Mesothelial cell of epicardium (in vitro differentiated cells): ENCODE results near the gene PARP12. TPM values are rescaled to one million over a fixed set of nuclear protein-coding genes. Genes with fewer than 3 reads are reported as not detected.

ENCODE experiments used
- DNase-seq, 2 experiments: peaks; one replicate each; pipeline ENCODE4 v3.0.0; 2021; ENCODE audit warnings: low spot score in 2 of 2; ENCODE audit not compliant: unreplicated experiment in 2 of 2
- H3K27ac Mint-ChIP-seq: 2 replicates; pipeline ENCODE4 v1.8.0; 2021; ENCODE audit warnings: mixed read lengths
- H3K27me3 Mint-ChIP-seq: 2 replicates; pipeline ENCODE4 v1.8.0; 2021; ENCODE audit warnings: low read depth, mixed read lengths
- H3K36me3 Mint-ChIP-seq: 2 replicates; pipeline ENCODE4 v1.8.0; 2021; ENCODE audit warnings: mixed read lengths
- H3K4me1 Mint-ChIP-seq: 2 replicates; pipeline ENCODE4 v1.8.0; 2021; ENCODE audit warnings: mixed read lengths
- H3K4me3 Mint-ChIP-seq: 2 replicates; pipeline ENCODE4 v1.8.0; 2021; ENCODE audit warnings: mild to moderate bottlenecking, moderate library complexity, mixed read lengths
- H3K9me3 Mint-ChIP-seq: 2 replicates; pipeline ENCODE4 v1.8.0; 2021; ENCODE audit warnings: mixed read lengths
- total RNA-seq: library from RNA; stranded (reverse); gene quantifications from 3 replicates; pipeline ENCODE4 v1.2.1, GENCODE V29; 2021
- TF ChIP-seq, protein P1 (sequence below): fragments of 200-600 bp; sonication (generic); IDR thresholded peaks from one replicate; pipeline ENCODE4 v1.5.0; 2021; ENCODE audit warnings: antibody characterized with exemption; ENCODE audit not compliant: unreplicated experiment

Gene PARP12
- total RNA-seq, 1 donor from 2014 or later: 27.1 TPM

DNA sequence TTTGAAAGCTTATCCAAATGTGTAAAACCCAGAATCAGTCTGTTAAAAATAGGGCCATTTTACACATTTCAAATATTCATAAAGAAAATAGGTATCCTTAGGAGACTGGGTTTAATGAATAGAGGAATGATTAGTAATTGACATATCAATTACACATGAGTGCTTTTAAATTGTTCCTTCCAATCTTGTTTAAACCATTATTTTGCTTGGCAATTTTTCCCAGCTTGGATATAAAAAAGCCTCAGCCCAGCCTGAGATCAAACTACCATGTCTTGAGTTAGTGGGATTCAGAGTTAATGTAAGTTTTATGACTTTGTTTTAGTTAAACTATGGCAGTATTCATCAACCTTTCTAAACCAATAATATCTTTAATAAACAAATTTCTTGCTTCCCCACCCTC, 28.3 kb downstream of the PARP12 start:
- H3K27ac Mint-ChIP-seq: no peak overlapping the region
- no peak for DNase-seq
- H3K4me3 Mint-ChIP-seq: no peak overlapping the region
- no peaks in the 10 kb centered on the region for H3K27me3 Mint-ChIP-seq
- no peaks in the 10 kb centered on the region for H3K9me3 Mint-ChIP-seq
- H3K36me3 Mint-ChIP-seq: peaks cover 27% of the 10 kb centered on the region
- peaks cover 4% of the 10 kb centered on the region for H3K4me1 Mint-ChIP-seq
- TF ChIP-seq, protein P1, sequence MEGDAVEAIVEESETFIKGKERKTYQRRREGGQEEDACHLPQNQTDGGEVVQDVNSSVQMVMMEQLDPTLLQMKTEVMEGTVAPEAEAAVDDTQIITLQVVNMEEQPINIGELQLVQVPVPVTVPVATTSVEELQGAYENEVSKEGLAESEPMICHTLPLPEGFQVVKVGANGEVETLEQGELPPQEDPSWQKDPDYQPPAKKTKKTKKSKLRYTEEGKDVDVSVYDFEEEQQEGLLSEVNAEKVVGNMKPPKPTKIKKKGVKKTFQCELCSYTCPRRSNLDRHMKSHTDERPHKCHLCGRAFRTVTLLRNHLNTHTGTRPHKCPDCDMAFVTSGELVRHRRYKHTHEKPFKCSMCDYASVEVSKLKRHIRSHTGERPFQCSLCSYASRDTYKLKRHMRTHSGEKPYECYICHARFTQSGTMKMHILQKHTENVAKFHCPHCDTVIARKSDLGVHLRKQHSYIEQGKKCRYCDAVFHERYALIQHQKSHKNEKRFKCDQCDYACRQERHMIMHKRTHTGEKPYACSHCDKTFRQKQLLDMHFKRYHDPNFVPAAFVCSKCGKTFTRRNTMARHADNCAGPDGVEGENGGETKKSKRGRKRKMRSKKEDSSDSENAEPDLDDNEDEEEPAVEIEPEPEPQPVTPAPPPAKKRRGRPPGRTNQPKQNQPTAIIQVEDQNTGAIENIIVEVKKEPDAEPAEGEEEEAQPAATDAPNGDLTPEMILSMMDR: no peak

DNA sequence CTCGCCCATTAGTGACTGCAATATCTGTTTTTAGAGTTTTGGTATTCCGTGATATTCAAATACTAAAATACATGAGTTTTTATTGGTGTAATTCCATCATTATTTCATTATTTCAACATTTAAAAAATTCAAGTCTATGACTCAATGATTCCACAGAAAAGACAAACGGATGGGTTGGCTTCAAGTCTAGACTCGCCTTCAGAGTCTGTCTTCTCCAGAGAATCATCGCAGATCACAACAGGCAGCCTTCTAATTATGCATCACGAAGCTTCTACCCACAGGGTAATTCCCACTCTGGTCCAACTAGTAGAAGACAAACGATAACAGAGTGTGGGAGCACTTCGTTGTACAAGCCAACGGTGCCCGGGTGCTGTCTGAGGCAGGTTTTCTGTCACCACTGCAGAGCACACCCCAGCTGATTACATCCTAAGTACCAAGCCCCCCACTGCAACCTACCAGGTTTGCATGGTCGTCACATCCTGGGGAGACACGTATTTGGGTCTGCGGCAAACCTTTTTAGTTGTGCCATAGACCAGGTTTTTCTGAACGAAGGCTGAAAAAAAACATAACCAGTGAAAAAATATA, 28.9 kb downstream of the PARP12 start:
- TF ChIP-seq, protein P1: no peak
- Mint-ChIP-seq H3K27me3 (no peaks in the 10 kb centered on the region), H3K9me3 (no peaks in the 10 kb centered on the region), H3K27ac (no peak overlapping the region), H3K4me3 (no peak overlapping the region), H3K4me1 (peaks cover 6% of the 10 kb centered on the region), H3K36me3 (peaks cover 27% of the 10 kb centered on the region)
- DNase-seq: no peak

DNA sequence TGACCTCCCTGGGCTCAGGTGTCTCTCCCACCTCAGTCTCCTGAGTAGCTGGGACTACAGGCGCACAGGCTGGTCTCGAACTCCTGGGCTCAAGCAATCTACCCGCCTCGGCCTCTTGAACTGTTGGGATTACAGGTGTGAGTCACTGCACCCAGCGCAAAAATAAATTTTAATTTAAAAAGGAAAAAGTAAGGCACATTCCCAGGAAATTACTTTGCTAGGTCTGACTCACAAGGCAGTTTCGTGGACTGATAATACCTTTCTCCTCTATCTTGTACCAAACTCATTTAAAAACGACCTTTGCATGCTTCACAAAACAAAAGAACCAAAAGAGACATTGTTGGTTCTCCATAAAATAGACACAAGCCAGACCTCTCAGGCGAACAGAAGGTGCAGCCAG, 29.7 kb downstream of the PARP12 start:
- H3K4me3 Mint-ChIP-seq: no peak overlapping the region
- H3K4me1 Mint-ChIP-seq: peaks cover 6% of the 10 kb centered on the region
- H3K27me3 Mint-ChIP-seq: no peaks in the 10 kb centered on the region
- DNase-seq: no peak
- no peaks in the 10 kb centered on the region for H3K9me3 Mint-ChIP-seq
- no peak overlapping the region for H3K27ac Mint-ChIP-seq
- H3K36me3 Mint-ChIP-seq: peaks cover 24% of the 10 kb centered on the region
- TF ChIP-seq, protein P1: no peak

DNA sequence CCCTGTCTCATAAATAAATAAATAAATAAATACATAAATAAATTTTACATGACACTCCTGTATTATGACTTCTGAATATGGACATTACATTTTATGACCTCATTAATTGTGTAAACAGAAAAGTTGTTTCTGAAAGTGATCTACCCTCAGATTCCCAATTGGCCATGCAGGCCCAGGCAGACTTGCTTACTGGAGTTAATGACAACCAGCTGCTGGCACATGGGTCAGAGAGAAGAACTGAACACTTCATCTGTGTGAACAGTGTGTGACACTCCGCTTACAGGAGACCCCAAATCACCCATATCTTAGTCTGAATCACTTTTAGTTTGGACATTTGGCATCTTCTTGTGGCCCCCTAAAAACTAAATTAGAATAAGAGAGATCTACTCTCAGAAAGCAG, 31.4 kb downstream of the PARP12 start:
- H3K4me1 Mint-ChIP-seq: peaks cover 6% of the 10 kb centered on the region
- H3K27me3 Mint-ChIP-seq: no peaks in the 10 kb centered on the region
- H3K27ac Mint-ChIP-seq: no peak overlapping the region
- no peak overlapping the region for H3K4me3 Mint-ChIP-seq
- peaks cover 20% of the 10 kb centered on the region for H3K36me3 Mint-ChIP-seq
- no peaks in the 10 kb centered on the region for H3K9me3 Mint-ChIP-seq
- TF ChIP-seq, protein P1: no peak
- no peak for DNase-seq

DNA sequence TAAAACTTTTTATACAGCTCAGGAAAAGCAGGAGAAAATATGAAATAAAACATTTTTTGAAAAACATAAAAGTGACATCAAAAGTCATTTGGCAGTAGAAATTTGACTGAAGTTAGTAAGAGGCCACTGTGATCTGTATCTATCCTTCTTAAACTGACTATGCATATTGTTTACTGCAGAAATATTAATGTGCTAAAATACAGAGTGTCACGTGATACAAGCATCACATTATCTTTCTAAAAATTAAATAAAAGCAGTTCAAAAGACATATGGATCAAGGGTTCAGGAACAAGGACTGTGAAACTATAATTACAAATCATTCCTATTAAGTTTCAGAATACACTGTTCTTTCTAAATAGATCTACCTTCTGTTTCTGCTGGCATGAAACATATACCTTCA, 33.7 kb downstream of the PARP12 start:
- Mint-ChIP-seq H3K9me3 (no peaks in the 10 kb centered on the region), H3K27me3 (no peaks in the 10 kb centered on the region), H3K4me3 (no peak overlapping the region), H3K27ac (peak overlapping the region; percentile 17), H3K4me1 (peaks cover 6% of the 10 kb centered on the region), H3K36me3 (peaks cover 23% of the 10 kb centered on the region)
- TF ChIP-seq, protein P1: no peak
- DNase-seq: no peak

DNA sequence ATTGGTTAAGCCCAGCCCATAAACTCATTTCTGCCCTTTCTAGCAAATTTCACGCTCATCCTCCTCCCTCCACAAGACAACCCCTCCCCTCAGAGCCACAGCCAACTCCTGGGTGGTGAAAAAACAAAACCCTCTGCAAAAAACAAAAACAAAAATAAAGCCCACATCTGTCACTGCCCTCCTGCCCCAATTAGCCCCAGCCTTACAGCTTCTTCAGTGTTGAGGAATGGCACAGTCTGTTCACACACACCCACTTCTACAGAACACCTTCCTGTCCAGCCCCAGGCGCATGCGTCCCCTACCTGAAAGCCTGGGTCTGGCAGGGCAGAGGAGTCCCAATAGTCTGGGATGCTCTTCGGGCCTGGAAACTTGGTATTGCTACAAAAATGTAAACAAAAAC, 34.4 kb downstream of the PARP12 start:
- no peak for DNase-seq
- Mint-ChIP-seq H3K36me3 (peaks cover 22% of the 10 kb centered on the region), H3K27me3 (no peaks in the 10 kb centered on the region), H3K9me3 (no peaks in the 10 kb centered on the region), H3K27ac (no peak overlapping the region), H3K4me1 (peaks cover 6% of the 10 kb centered on the region), H3K4me3 (no peak overlapping the region)
- TF ChIP-seq, protein P1: no peak
